ENCODE data around the gene COA6. TPM values are rescaled to one million over a fixed set of nuclear protein-coding genes. Genes with fewer than 3 reads are reported as not detected.

The COA6 gene
- total RNA-seq, 1 experiment from 2014 or later, result 47.9 TPM

GRCh38 chr1:234388094-234388493, 14.8 kb downstream of the COA6 start:
- TF ChIP-seq SMAD4 (CRISPR knock-in tag; IDR thresholded peaks at IDR 0.05) (no peak), ZMAT4 (CRISPR knock-in tag; IDR thresholded peaks at IDR 0.05) (no peak), ELF4 (CRISPR knock-in tag; IDR thresholded peaks at IDR 0.05; ENCODE audit: low read depth) (no peak), IRF2 (CRISPR knock-in tag; IDR thresholded peaks at IDR 0.05; ENCODE audit: borderline replicate concordance, low read depth) (no peak), GTF2I (CRISPR knock-in tag; conservative IDR thresholded peaks at IDR 0.05) (no peak), MAX (CRISPR knock-in tag; IDR thresholded peaks at IDR 0.05) (no peak), ZBTB21 (CRISPR knock-in tag; IDR thresholded peaks at IDR 0.05; ENCODE audit: borderline replicate concordance) (no peak), ETV6 (CRISPR knock-in tag; IDR thresholded peaks at IDR 0.05) (no peak), OVOL2 (CRISPR knock-in tag; IDR thresholded peaks at IDR 0.05; ENCODE audit: borderline replicate concordance) (no peak), NR1H2 (CRISPR knock-in tag; IDR thresholded peaks at IDR 0.05) (no peak), NFYB (CRISPR knock-in tag; conservative IDR thresholded peaks at IDR 0.05; ENCODE audit: low read depth) (no peak), ZNF138 (CRISPR knock-in tag; conservative IDR thresholded peaks at IDR 0.05) (no peak), PRDM15 (CRISPR knock-in tag; IDR thresholded peaks at IDR 0.05) (no peak), ATF3 (CRISPR knock-in tag; conservative IDR thresholded peaks at IDR 0.05) (no peak), ATF2 (CRISPR knock-in tag; IDR thresholded peaks at IDR 0.05; ENCODE audit: borderline replicate concordance, low read depth) (no peak)
- CTCF ChIA-PET, result no interaction called here
- no peaks in the 10 kb centered on the region for H3K4me1 Mint-ChIP-seq
- POLR2A ChIA-PET, result no interaction called here
- H3K9me3 Mint-ChIP-seq, result no peaks in the 10 kb centered on the region
- ATAC-seq (no peak), DNase-seq (ENCODE audit: low spot score) (no peak)
- H3K27ac Mint-ChIP-seq, result no peak overlapping the region
- no peaks in the 10 kb centered on the region for H3K27me3 Mint-ChIP-seq (ENCODE audit: low read depth)
- no peak overlapping the region for H3K4me3 Mint-ChIP-seq
- peaks cover 14% of the 10 kb centered on the region for H3K36me3 Mint-ChIP-seq

GRCh38 chr1:234393190-234393589, 19.9 kb downstream of the COA6 start:
- CTCF ChIA-PET, result interaction anchor here (1.3 kb wide), 1 partner anchor 70 kb away, joined by 3 read pairs; no protein-coding TSS in a partner anchor
- H3K36me3 Mint-ChIP-seq, result peaks cover 14% of the 10 kb centered on the region
- no peaks in the 10 kb centered on the region for H3K27me3 Mint-ChIP-seq (ENCODE audit: low read depth)
- H3K9me3 Mint-ChIP-seq, result peaks cover 4% of the 10 kb centered on the region; the same call in 1 of the 2 replicates
- no peak for TF ChIP-seq NFYB (CRISPR knock-in tag; conservative IDR thresholded peaks at IDR 0.05; ENCODE audit: low read depth)
- ATAC-seq, result no peak
- no peak overlapping the region for H3K4me3 Mint-ChIP-seq
- POLR2A ChIA-PET, result no interaction called here
- DNase-seq (ENCODE audit: low spot score), result no peak
- H3K27ac Mint-ChIP-seq, result no peak overlapping the region
- no peaks in the 10 kb centered on the region for H3K4me1 Mint-ChIP-seq

- ChIA-PET POLR2A (no interaction called here), CTCF (no interaction called here)
- Mint-ChIP-seq H3K36me3 (peaks cover 14% of the 10 kb centered on the region), H3K9me3 (peaks cover 4% of the 10 kb centered on the region; the same call in 1 of the 2 replicates), H3K4me1 (no peaks in the 10 kb centered on the region), H3K4me3 (no peak overlapping the region), H3K27me3 (ENCODE audit: low read depth) (no peaks in the 10 kb centered on the region), H3K27ac (0 out of 2 replicates have a peak overlapping the region, but pooled peaks have one; percentile 7)
- ATAC-seq, result no peak
- no peak for DNase-seq (ENCODE audit: low spot score)
- no peak for TF ChIP-seq GRHL2 (CRISPR knock-in tag; IDR thresholded peaks at IDR 0.05; ENCODE audit: insufficient replicate concordance, severe bottlenecking)
- no peak for TF ChIP-seq AFF4 (CRISPR knock-in tag; IDR thresholded peaks at IDR 0.05; ENCODE audit: borderline replicate concordance)
- no peak for TF ChIP-seq HMGXB4 (CRISPR knock-in tag; IDR thresholded peaks at IDR 0.05)
Measured at GRCh38 chr1:234395297-234395696, 22.0 kb downstream of the COA6 start.

Measured in WTC11 (cell line).